GM10248 (cell line): ENCODE data around the gene ARSB.

ENCODE experiments used
- CTCF ChIA-PET: fragments of 300-600 bp; sonication (Branson Sonifier 250); formaldehyde crosslinking; extraction: SDS; loops from one replicate; lab custom pipeline; 2021; ENCODE audit warnings: antibody characterized with exemption; lab: Yijun Ruan, JAX
- POLR2A ChIA-PET: fragments of 350-650 bp; sonication (Branson Sonifier 250); formaldehyde crosslinking; extraction: SDS; loops from one replicate; lab custom pipeline; 2020; ENCODE audit warnings: antibody characterized with exemption; lab: Yijun Ruan, JAX
- DNase-seq: peaks from one replicate; pipeline ENCODE4 v3.0.0; 2012; ENCODE audit errors: extremely low spot score
- TF ChIP-seq, protein P1 (sequence below): IDR thresholded peaks from 2 replicates; pipeline ENCODE4 v1.5.1; 2012; ENCODE audit warnings: mild to moderate bottlenecking, low read depth; ENCODE audit errors: extremely low read depth, missing control alignments, control extremely low read depth

Gene ARSB

DNA sequence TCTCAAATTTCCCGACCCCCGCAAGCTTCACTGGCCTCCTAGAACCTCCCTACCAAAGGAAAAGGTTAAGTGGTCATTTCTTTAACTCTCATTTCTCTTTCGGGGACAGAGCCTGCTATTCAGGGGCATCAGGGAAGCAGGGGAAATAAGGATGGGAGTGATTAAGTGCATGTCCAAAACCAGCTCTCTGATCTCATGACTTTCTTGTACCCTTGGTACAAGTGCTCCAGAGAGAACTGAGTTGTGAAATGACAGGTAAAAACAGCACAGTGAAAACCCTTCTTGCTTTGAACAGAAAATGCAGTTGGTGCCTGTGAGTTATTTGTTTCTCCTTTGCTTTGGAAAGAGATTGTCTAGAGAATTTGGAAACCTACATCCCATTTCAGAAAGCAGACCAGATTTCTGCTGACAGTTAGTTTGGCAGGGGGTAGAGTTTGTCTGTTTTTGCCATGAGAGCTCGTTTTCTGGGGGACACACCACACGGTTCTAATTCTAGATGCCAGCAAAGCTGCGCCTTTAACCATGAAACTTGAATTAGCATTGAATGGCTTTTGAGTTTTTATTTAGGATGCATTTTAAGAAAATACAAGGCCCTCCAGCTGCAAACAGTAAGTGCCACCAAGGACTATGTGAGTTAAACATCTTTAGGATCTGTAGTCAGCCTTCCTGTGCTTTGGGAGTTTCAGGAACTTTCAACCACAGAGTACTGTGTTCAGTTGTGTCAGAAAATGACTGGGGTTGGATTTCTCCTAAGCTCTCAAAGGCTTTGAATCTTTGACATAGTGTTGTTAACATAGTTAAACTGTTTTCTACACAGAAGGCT is 174.8 kb downstream of the ARSB start:
- TF ChIP-seq, protein P1, sequence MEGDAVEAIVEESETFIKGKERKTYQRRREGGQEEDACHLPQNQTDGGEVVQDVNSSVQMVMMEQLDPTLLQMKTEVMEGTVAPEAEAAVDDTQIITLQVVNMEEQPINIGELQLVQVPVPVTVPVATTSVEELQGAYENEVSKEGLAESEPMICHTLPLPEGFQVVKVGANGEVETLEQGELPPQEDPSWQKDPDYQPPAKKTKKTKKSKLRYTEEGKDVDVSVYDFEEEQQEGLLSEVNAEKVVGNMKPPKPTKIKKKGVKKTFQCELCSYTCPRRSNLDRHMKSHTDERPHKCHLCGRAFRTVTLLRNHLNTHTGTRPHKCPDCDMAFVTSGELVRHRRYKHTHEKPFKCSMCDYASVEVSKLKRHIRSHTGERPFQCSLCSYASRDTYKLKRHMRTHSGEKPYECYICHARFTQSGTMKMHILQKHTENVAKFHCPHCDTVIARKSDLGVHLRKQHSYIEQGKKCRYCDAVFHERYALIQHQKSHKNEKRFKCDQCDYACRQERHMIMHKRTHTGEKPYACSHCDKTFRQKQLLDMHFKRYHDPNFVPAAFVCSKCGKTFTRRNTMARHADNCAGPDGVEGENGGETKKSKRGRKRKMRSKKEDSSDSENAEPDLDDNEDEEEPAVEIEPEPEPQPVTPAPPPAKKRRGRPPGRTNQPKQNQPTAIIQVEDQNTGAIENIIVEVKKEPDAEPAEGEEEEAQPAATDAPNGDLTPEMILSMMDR: no peak
- DNase-seq: no peak
- CTCF ChIA-PET: interaction anchor here (0.9 to 1.9 kb wide), 5 partner anchors 11 to 211 kb away, joined by 3 to 6 read pairs (median 4); no protein-coding TSS in a partner anchor
- POLR2A ChIA-PET: no interaction called here

GRCh38 chr5:78809444-78809843 is 175.7 kb downstream of the ARSB start:
- ChIA-PET POLR2A (no interaction called here), CTCF (interaction anchor here (1.1 to 1.5 kb wide), 5 partner anchors 11 to 212 kb away, joined by 3 to 7 read pairs (median 6); no protein-coding TSS in a partner anchor)
- no peak for DNase-seq
- TF ChIP-seq, protein P1: no peak

GRCh38 chr5:78808818-78809217 is 176.3 kb downstream of the ARSB start:
- POLR2A ChIA-PET: no interaction called here
- TF ChIP-seq, protein P1: no peak
- CTCF ChIA-PET: interaction anchor here (1.1 to 1.4 kb wide), 5 partner anchors 8 to 212 kb away, joined by 3 to 7 read pairs (median 3); no protein-coding TSS in a partner anchor
- DNase-seq: no peak

GRCh38 chr5:78808380-78808779 is 176.7 kb downstream of the ARSB start:
- TF ChIP-seq, protein P1: no peak
- POLR2A ChIA-PET: no interaction called here
- no peak for DNase-seq
- CTCF ChIA-PET: interaction anchor here (1.2 to 1.4 kb wide), 3 partner anchors 9 to 37 kb away, joined by 3 to 7 read pairs (median 3); no protein-coding TSS in a partner anchor

- no peak for DNase-seq
- TF ChIP-seq, protein P1: no peak
- CTCF ChIA-PET: interaction anchor here (1.3 to 1.5 kb wide), 2 partner anchors 10 to 11 kb away, joined by 3 to 5 read pairs; no protein-coding TSS in a partner anchor
Observed at GRCh38 chr5:78806544-78806943, 178.6 kb downstream of the ARSB start.

GRCh38 chr5:78805474-78806124 is 179.5 kb downstream of the ARSB start:
- TF ChIP-seq, protein P1: no peak
- ChIA-PET CTCF (no interaction called here), POLR2A (no interaction called here)
- DNase-seq: no peak

More at GRCh38 chr5:78806544-78806943, 178.6 kb downstream of the ARSB start:
- POLR2A ChIA-PET: no interaction called here
